Measurements from ENCODE around the gene SCARF2.

SCARF2 gene

GRCh38 chr22:20391222-20391621, 46.4 kb downstream of the SCARF2 start:
- TF ChIP-seq POLR2AphosphoS5 (IDR thresholded peaks at IDR 0.05; ENCODE audit: low read depth) (no peak), REST (IDR thresholded peaks at IDR 0.05; ENCODE audit: insufficient replicate concordance, low read depth) (no peak), GABPA (IDR thresholded peaks at IDR 0.05; ENCODE audit: low read depth) (no peak), SPI1 (IDR thresholded peaks at IDR 0.05; ENCODE audit: borderline replicate concordance, low read depth) (no peak), CTCF (IDR thresholded peaks at IDR 0.05; ENCODE audit: insufficient read depth, low read length) (no peak)
- no peak for DNase-seq (ENCODE audit: low read depth in 1 of 2, low spot score in 1 of 2)
- Histone ChIP-seq H3K27ac (replicated peaks) (no peak overlapping the region), H3K4me3 (replicated peaks; ENCODE audit: insufficient read depth, low read length) (no peak overlapping the region), H3K27me3 (ENCODE audit: insufficient read depth, poor library complexity, severe bottlenecking) (no peaks in the 10 kb centered on the region)

DNA sequence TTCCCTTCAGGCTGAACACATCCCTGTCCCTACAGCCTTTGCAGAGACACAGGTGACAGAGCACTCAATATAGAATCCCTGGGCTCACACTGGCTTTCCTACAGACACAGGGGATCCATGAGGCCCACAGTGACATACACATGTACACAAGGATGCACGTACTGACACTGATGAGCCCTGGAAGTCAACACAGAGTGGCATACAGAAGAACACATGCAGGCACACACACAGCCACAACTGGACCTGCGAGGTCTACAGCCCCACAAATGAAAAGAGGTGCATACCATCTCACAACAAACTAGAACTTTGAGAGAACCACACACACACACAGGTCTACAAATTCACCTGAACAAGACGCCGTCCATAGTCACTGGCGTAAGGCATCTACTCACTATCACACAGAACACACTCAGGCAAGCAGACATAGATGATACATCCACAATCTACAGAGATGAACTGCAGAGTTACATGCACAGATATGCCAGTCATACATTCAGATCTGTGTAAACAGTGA, 47.2 kb downstream of the SCARF2 start:
- DNase-seq (ENCODE audit: low read depth in 1 of 2, low spot score in 1 of 2): no peak
- H3K27me3 ChIP-seq (ENCODE audit: insufficient read depth, poor library complexity, severe bottlenecking): no peaks in the 10 kb centered on the region
- TF ChIP-seq REST (IDR thresholded peaks at IDR 0.05; ENCODE audit: insufficient replicate concordance, low read depth) (no peak), GABPA (IDR thresholded peaks at IDR 0.05; ENCODE audit: low read depth) (no peak), POLR2AphosphoS5 (IDR thresholded peaks at IDR 0.05; ENCODE audit: low read depth) (no peak), CTCF (IDR thresholded peaks at IDR 0.05; ENCODE audit: insufficient read depth, low read length) (no peak), SPI1 (IDR thresholded peaks at IDR 0.05; ENCODE audit: borderline replicate concordance, low read depth) (no peak)

DNA sequence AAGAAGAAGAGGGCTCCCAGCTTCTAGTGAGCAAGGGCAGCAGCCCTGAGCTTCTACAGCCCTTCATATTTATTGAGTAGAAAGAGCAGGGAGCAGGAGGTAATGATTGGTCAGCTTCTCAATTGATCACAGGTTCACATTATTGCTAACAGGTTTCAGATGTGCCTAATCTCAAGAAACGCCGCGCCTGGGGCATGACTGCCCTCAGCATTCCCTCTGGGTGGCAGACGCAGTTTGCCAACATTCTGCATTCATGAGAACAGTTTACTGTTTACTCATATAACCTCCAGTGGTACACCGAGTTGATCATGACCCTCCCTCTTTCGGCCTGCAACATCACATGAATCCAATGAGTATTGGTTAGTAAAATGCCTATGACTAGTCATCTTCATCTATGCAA, 48.3 kb downstream of the SCARF2 start:
- no peaks in the 10 kb centered on the region for H3K27me3 ChIP-seq (ENCODE audit: insufficient read depth, poor library complexity, severe bottlenecking)
- no peak overlapping the region for H3K4me3 ChIP-seq (replicated peaks; ENCODE audit: insufficient read depth, low read length)
- no peak overlapping the region for H3K27ac ChIP-seq (replicated peaks)
- no peak for DNase-seq (ENCODE audit: low read depth in 1 of 2, low spot score in 1 of 2)
- TF ChIP-seq SPI1 (IDR thresholded peaks at IDR 0.05; ENCODE audit: borderline replicate concordance, low read depth): no peak
- no peak for TF ChIP-seq REST (IDR thresholded peaks at IDR 0.05; ENCODE audit: insufficient replicate concordance, low read depth)
- no peak for TF ChIP-seq GABPA (IDR thresholded peaks at IDR 0.05; ENCODE audit: low read depth)
- no peak for TF ChIP-seq CTCF (IDR thresholded peaks at IDR 0.05; ENCODE audit: insufficient read depth, low read length)

More for the DNA sequence above, 47.2 kb downstream of the SCARF2 start:
- Histone ChIP-seq H3K27ac (replicated peaks) (no peak overlapping the region), H3K4me3 (replicated peaks; ENCODE audit: insufficient read depth, low read length) (no peak overlapping the region)
